ENCODE results near the gene IRF9. TPM values are rescaled to one million over a fixed set of nuclear protein-coding genes. Genes with fewer than 3 reads are reported as not detected.
A peak's percentile ranks its signal among the peaks of the same experiment; 100 is the strongest.

Gene IRF9
- total RNA-seq, 2 experiments from 2014 or later, result 285 to 286 TPM

DNA sequence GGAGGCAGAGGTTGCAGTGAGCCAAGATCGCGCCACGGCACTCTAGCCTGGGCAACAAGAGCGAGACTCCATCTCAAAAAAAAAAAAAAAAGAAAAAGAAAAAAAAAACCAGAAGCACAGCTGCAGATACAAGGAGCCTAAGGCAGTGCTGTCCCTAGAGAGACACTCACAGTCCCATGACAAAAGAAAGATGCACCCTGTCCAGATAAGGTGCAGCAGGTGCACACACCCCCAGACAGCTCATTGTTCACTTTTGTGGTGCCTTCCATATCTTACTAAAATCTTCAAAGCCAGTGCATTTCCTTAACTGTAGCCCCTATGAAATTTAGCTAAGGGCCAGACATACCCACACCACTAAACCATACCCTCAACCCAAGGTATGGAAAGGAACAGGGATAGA, 38.6 kb upstream of the IRF9 start:
- ChIA-PET CTCF (interaction anchor here (0.6 to 1.1 kb wide), 4 partner anchors 13 to 185 kb away, joined by 3 to 4 read pairs (median 4); partner anchors contain the start of gene PSME1), POLR2A (interaction anchor here (0.6 kb wide), 1 partner anchor 18 kb away, joined by 3 read pairs; no protein-coding TSS in a partner anchor)
- no peak overlapping the region for H3K4me3 Mint-ChIP-seq
- H3K9me3 Mint-ChIP-seq, result no peaks in the 10 kb centered on the region
- H3K4me1 Mint-ChIP-seq, result peaks cover 18% of the 10 kb centered on the region
- no peaks in the 10 kb centered on the region for H3K27me3 Mint-ChIP-seq
- peaks cover 54% of the 10 kb centered on the region for H3K36me3 Mint-ChIP-seq (ENCODE audit: low read depth)
- no peak overlapping the region for H3K27ac Mint-ChIP-seq
- DNase-seq, result no peak

DNA sequence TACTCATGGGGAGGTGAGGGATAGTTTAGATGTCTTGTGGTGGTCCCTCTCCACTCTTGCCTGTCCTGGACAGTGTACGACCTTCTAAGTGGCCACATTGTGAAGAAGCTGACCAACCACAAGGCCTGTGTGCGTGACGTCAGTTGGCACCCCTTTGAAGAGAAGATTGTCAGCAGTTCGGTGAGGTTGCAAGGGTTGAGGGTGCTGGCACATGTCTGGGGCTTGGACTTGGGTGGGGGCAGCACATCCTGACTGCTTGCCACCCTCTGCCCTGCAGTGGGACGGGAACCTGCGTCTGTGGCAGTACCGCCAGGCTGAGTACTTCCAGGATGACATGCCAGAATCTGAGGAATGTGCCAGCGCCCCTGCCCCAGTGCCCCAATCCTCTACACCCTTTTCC, 38.2 kb upstream of the IRF9 start:
- H3K27ac Mint-ChIP-seq, result no peak overlapping the region
- no peak overlapping the region for H3K4me3 Mint-ChIP-seq
- H3K27me3 Mint-ChIP-seq, result no peaks in the 10 kb centered on the region
- CTCF ChIA-PET, result no interaction called here
- H3K36me3 Mint-ChIP-seq (ENCODE audit: low read depth), result peaks cover 49% of the 10 kb centered on the region
- H3K9me3 Mint-ChIP-seq, result no peaks in the 10 kb centered on the region
- DNase-seq, result no peak
- H3K4me1 Mint-ChIP-seq, result peaks cover 15% of the 10 kb centered on the region
- POLR2A ChIA-PET, result interaction anchor here (0.6 kb wide), 1 partner anchor 19 kb away, joined by 3 read pairs; no protein-coding TSS in a partner anchor

DNA sequence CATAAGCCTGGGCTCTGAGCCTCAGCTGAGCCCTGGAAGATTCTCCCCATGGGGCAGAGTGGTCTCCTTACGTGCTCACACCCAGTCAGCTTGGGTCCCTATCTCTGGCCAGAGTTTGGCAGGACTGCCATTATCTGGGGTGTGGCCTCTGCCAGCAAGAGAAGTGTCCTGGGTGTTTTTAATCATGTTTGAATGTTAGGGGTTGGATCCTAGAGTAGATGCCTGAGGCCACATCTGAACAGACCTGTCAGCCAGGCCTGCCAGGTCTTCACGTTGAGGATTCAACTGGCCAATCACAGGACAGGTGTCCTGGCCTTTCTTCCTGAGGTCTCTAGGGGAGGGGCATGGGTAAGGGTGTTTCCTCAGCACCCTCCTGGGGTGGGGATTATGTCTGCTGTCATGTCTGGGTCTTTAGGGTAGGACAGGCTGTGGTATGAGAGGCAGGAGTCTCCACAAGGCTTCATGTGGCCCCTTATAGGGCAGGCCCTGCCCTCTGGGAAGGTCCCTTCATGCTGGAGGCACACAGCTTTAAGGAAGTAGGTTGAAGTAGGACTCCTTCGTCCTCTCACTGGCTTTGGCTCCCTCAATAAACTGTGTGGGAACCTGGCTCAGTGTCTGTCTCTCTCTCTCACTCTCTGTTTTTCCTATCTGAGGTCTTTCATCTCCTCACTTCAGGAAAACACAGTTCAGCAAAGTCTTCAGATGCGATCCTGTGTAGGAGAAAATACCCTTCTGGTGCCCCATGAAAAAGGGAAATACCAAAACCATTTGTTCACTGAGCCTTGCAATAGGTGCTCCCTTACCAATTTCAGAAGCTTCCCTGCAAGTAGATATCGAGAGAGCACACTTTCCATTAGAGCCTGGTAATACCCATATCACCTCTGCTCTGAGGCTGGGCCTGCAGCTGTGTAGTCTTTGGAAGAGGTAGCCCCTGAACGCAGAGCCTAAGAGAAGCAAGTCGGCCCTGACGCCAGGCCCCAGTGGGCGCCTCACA, 37.3 kb upstream of the IRF9 start:
- ChIA-PET CTCF (interaction anchor here (0.6 to 2.3 kb wide), 2 partner anchors 14 to 70 kb away, joined by 3 to 7 read pairs; no protein-coding TSS in a partner anchor), POLR2A (no interaction called here)
- Mint-ChIP-seq H3K4me1 (peaks cover 9% of the 10 kb centered on the region), H3K9me3 (no peaks in the 10 kb centered on the region), H3K4me3 (no peak overlapping the region), H3K36me3 (ENCODE audit: low read depth) (peaks cover 41% of the 10 kb centered on the region), H3K27ac (no peak overlapping the region), H3K27me3 (no peaks in the 10 kb centered on the region)
- no peak for DNase-seq

DNA sequence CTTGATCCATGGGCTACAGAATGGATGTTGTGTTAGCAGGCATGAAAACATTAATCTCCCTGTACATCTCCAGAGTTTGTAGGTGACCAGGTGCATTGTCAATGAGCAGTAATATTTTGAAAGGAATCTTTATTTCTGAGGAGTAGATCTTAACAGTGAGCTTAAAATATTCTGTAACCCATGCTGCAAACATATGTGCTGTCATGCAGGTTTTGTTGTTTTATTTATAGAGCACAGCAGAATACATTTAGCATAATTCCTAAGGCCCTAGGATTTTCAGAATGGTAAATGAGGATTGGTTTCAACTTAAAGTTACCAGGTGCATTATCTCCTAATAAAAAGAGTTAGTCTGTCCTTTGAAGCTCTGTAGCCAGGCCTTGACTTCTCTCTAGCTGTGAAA, 34.1 kb upstream of the IRF9 start:
- no peak for DNase-seq
- CTCF ChIA-PET, result interaction anchor here (0.8 to 2.0 kb wide), 4 partner anchors 10 to 12 kb away, joined by 3 to 10 read pairs (median 5); partner anchors contain the start of genes DCAF11 and NRL
- H3K27me3 Mint-ChIP-seq, result no peaks in the 10 kb centered on the region
- POLR2A ChIA-PET, result no interaction called here
- H3K27ac Mint-ChIP-seq, result peak overlapping the region; percentile 3
- H3K36me3 Mint-ChIP-seq (ENCODE audit: low read depth), result peaks cover 14% of the 10 kb centered on the region
- peaks cover 11% of the 10 kb centered on the region for H3K4me1 Mint-ChIP-seq
- H3K4me3 Mint-ChIP-seq, result no peak overlapping the region
- H3K9me3 Mint-ChIP-seq, result no peaks in the 10 kb centered on the region

DNA sequence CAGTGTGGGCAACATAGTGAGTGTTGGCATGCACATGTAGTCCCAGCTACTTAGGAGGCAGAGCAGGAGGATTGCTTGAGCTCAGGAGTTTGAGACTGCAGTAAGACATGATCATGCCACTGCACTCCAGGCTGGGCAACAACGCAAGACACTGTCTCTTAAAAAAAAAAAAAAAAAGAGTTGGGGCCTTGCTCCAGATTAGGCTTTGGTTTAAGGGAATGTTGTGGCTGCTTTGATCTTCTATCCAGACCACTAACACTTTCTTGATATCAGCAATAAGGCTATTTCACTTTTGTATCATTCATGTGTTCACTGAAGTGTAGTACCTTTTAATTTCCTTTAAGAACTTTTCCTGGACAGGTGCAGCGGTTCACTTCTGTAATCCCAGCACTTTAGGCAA, 33.4 kb upstream of the IRF9 start:
- ChIA-PET CTCF (interaction anchor here (0.8 to 1.6 kb wide), 3 partner anchors 10 to 12 kb away, joined by 3 to 5 read pairs (median 5); no protein-coding TSS in a partner anchor), POLR2A (no interaction called here)
- H3K27me3 Mint-ChIP-seq, result no peaks in the 10 kb centered on the region
- no peak overlapping the region for H3K4me3 Mint-ChIP-seq
- H3K36me3 Mint-ChIP-seq (ENCODE audit: low read depth), result peaks cover 12% of the 10 kb centered on the region
- H3K27ac Mint-ChIP-seq, result no peak overlapping the region
- peaks cover 18% of the 10 kb centered on the region for H3K4me1 Mint-ChIP-seq
- no peaks in the 10 kb centered on the region for H3K9me3 Mint-ChIP-seq
- no peak for DNase-seq

DNA sequence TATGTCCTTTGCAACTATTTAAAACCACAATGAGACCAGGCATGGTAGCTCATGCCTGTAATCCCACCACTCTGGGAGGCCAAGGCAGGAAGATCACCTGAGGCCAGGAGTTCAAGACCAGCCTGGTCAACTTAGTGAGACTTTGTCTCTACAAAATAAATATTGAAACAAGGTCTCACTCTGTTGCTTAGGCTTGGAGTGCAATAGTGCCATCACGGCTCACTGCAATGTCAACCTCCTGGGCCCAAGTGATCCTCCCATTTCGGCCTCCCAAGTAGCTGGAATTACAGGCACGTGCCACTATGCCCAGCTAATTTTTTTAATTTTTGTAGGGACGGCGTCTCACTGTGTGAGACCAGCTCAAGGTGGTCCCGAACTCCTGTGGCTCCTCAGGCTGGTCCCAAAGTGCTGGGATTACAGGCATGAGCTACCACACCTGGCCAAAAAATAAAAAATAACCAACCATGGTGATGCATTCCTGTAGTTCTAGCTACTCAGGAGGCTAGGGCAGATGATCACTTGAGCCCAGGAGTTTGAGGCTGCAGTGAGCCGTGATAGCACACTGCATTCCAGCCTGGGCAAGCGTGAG, 31.6 kb upstream of the IRF9 start:
- no peak for DNase-seq
- ChIA-PET POLR2A (no interaction called here), CTCF (interaction anchor here (0.7 to 1.2 kb wide), 2 partner anchors 13 to 17 kb away, joined by 3 read pairs; partner anchors contain the start of gene PSME2)
- no peak overlapping the region for H3K27ac Mint-ChIP-seq
- peaks cover 23% of the 10 kb centered on the region for H3K4me1 Mint-ChIP-seq
- H3K9me3 Mint-ChIP-seq, result no peaks in the 10 kb centered on the region
- no peak overlapping the region for H3K4me3 Mint-ChIP-seq
- peaks cover 2% of the 10 kb centered on the region for H3K36me3 Mint-ChIP-seq (ENCODE audit: low read depth)
- no peaks in the 10 kb centered on the region for H3K27me3 Mint-ChIP-seq

DNA sequence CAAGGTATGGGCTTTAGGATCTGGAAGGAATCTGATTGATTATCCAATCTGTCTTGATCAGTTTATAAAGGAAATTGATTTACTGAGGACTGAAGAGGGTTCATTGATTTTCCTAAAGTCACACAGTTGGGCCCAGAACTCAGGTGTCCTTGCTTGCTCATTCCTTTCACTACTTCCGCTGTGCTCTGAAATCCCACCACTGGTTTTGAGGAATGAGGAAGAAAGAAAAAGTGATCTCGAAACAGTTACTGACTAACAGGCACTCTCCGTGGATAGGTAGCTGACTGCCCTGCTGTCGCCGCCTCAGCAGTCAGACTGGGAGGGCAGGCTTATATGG, 30.7 kb upstream of the IRF9 start, which contains the start of gene FITM1:
FITM1 (plus strand) TSS at position 280 of the 337 bp plus-strand sequence. CDS start 905 bp downstream, outside the sequence.
- no peak within 1 kb of the TSS for H3K4me3 Mint-ChIP-seq
- POLR2A ChIA-PET, result no interaction called here
- H3K27ac Mint-ChIP-seq, result no peak within 1 kb of the TSS

DNA sequence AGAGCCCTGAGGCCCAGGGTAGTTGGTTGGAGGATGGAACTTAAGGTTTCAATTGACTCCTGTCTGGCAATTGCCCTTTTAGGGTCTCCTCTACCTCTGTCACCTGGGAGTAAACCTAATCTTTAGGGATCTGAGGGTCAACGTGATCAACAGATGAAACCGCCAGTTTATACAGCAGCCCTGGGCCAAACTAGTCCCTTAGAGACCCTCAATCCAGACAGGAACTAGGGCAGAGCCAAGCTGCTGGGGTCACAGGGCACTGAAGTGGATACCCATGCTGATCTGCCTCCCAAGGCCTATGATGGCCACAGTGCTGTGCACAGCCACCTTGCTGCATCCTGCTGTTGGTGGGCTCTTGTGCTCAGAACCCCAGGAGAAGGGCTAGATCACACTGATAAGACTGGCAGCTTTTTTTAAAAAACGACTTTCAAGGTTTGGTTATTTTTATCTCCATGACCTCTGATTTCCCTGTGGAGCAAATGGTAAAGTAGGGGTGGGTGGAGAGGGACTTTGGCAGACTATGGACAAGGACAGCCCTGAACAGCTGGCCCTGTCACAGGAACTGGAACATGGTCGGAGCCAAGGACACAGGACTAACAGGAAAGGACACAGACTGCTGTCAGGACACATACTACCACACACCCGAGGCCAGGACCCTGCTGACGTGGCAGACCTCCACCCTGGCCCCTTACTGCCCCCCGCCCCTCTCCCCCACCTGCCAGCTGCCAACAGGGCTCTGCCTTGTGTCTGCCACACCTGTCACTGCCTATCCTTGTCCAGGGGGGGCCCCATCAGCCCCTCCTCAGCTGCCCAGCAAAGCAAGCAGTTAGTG, 30.1 kb upstream of the IRF9 start:
- POLR2A ChIA-PET, result no interaction called here
- no peak overlapping the region for H3K27ac Mint-ChIP-seq
- peaks cover 29% of the 10 kb centered on the region for H3K4me1 Mint-ChIP-seq
- H3K4me3 Mint-ChIP-seq, result no peak overlapping the region
- no peaks in the 10 kb centered on the region for H3K27me3 Mint-ChIP-seq
- H3K36me3 Mint-ChIP-seq (ENCODE audit: low read depth), result no peaks in the 10 kb centered on the region
- no peak for DNase-seq
- CTCF ChIA-PET, result interaction anchor here (0.7 kb wide), 1 partner anchor 21 kb away, joined by 3 read pairs; no protein-coding TSS in a partner anchor
- no peaks in the 10 kb centered on the region for H3K9me3 Mint-ChIP-seq

More for the DNA sequence above, 30.7 kb upstream of the IRF9 start, which contains the start of gene FITM1:
- CTCF ChIA-PET, result interaction anchor here (0.7 to 1.2 kb wide), 2 partner anchors 16 to 20 kb away, joined by 3 read pairs; partner anchors contain the start of gene PSME2
- Mint-ChIP-seq H3K4me1 (peaks cover 27% of the 10 kb centered on the region), H3K9me3 (no peaks in the 10 kb centered on the region), H3K36me3 (ENCODE audit: low read depth) (no peaks in the 10 kb centered on the region), H3K27me3 (no peaks in the 10 kb centered on the region)
- DNase-seq, result no peak

DNA sequence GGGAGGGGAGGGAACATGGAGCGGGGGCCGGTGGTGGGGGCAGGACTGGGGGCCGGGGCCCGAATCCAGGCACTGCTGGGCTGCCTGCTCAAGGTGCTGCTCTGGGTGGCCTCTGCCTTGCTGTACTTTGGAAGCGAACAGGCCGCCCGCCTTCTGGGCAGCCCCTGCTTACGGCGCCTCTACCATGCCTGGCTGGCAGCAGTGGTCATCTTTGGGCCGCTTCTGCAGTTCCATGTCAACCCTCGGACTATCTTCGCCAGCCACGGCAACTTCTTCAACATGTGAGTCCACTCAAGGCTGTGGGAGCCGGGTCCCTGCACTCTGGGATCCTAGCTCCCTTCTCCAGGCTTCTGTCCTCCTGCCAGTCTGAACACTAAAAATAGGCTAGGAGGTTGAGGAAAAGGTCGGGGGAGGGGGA, 29.5 kb upstream of the IRF9 start:
- POLR2A ChIA-PET, result no interaction called here
- Mint-ChIP-seq H3K4me1 (peaks cover 29% of the 10 kb centered on the region), H3K9me3 (no peaks in the 10 kb centered on the region), H3K27me3 (no peaks in the 10 kb centered on the region), H3K27ac (peak overlapping the region; percentile 50), H3K36me3 (ENCODE audit: low read depth) (peaks cover 2% of the 10 kb centered on the region), H3K4me3 (no peak overlapping the region)
- CTCF ChIA-PET, result interaction anchor here (0.8 to 1.2 kb wide), 4 partner anchors 15 to 41 kb away, joined by 3 to 4 read pairs (median 4); partner anchors contain the start of gene IRF9
- no peak for DNase-seq

DNA sequence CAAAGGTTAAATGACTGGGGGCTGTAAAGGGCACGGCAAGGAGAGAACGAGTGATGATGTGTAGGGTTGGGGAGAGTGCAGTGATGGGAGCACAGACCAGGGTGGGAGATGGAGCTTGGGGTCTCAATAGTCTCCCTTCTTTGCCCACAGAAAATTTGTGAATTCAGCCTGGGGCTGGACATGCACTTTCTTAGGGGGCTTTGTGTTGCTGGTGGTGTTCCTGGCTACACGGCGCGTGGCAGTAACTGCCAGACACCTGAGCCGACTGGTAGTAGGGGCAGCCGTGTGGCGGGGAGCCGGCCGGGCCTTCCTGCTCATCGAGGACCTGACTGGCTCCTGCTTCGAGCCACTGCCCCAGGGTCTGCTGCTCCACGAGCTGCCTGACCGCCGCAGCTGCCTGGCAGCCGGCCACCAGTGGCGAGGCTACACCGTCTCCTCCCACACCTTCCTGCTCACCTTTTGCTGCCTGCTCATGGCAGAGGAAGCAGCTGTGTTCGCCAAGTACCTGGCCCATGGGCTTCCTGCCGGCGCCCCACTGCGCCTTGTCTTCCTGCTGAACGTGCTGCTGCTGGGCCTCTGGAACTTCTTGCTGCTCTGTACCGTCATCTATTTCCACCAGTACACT, 28.9 kb upstream of the IRF9 start:
- no peaks in the 10 kb centered on the region for H3K9me3 Mint-ChIP-seq
- peak overlapping the region; percentile 85 for H3K27ac Mint-ChIP-seq
- POLR2A ChIA-PET, result no interaction called here
- H3K36me3 Mint-ChIP-seq (ENCODE audit: low read depth), result peaks cover 8% of the 10 kb centered on the region
- H3K4me3 Mint-ChIP-seq, result no peak overlapping the region
- DNase-seq, result no peak
- H3K4me1 Mint-ChIP-seq, result peaks cover 34% of the 10 kb centered on the region
- no peaks in the 10 kb centered on the region for H3K27me3 Mint-ChIP-seq
- CTCF ChIA-PET, result interaction anchor here (0.8 to 2.4 kb wide), 6 partner anchors 9 to 42 kb away, joined by 3 to 7 read pairs (median 4); partner anchors contain the start of genes DCAF11, EMC9, IRF9 and NRL

DNA sequence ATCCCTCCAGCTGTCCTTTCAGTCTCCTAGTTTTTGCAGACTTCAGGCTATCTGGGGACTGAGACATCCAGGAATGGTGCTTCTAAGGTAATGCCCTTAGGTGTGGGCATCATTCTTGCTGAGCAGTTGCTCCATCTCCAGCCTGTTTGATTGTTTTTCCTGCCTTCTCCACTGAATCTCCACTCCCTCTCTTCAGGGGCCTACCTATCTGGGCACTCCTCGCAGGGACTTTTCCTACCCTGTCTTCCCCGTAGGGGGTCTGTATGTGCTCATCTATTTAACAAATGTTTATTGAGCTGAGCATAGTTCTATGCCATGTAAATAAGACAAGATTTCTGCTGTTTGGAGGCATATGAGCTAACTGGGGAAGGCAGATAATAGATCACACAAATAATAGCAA, 28.1 kb upstream of the IRF9 start:
- POLR2A ChIA-PET, result interaction anchor here (0.7 kb wide), 1 partner anchor 577 kb away, joined by 8 read pairs; the partner anchor contains the start of gene THTPA

More for the DNA sequence above, 28.1 kb upstream of the IRF9 start:
- Mint-ChIP-seq H3K4me1 (peaks cover 39% of the 10 kb centered on the region), H3K4me3 (no peak overlapping the region), H3K27me3 (no peaks in the 10 kb centered on the region), H3K27ac (peak overlapping the region; percentile 85), H3K9me3 (no peaks in the 10 kb centered on the region), H3K36me3 (ENCODE audit: low read depth) (peaks cover 13% of the 10 kb centered on the region)
- CTCF ChIA-PET, result interaction anchor here (0.7 to 2.4 kb wide), 3 partner anchors 8 to 25 kb away, joined by 3 to 7 read pairs (median 3); partner anchors contain the start of genes DCAF11, EMC9 and NRL
- no peak for DNase-seq

All from activated CD4-positive, alpha-beta T cell treated with anti-CD3 and anti-CD28 coated beads, Interleukin-2, amount 10 ng/mL, durations not matched to agents 7 days and 5 days (primary cell).